ENCODE results near the gene SLC16A6.
"Not testable (repeated sequence)": the region's sequence is repeated elsewhere in the genome, so short reads cannot be mapped to it uniquely, and the experiment has no call there.

GRCh38 chr17:68220786-68221185 is 70.1 kb downstream of the SLC16A6 start:
- TF ChIP-seq CTCF (IDR thresholded peaks at IDR 0.05); ZFX (IDR thresholded peaks at IDR 0.05; ENCODE audit: borderline replicate concordance): not testable (repeated sequence)
